Mesothelial cell of epicardium (in vitro differentiated cells): ENCODE data around the gene CAPZB. TPM values are rescaled to one million over a fixed set of nuclear protein-coding genes. Genes with fewer than 3 reads are reported as not detected.

Source experiments
- DNase-seq, 2 experiments: peaks; one replicate each; pipeline ENCODE4 v3.0.0; 2021; ENCODE audit warnings: low spot score in 2 of 2; ENCODE audit not compliant: unreplicated experiment in 2 of 2
- H3K27ac Mint-ChIP-seq: 2 replicates; pipeline ENCODE4 v1.8.0; 2021; ENCODE audit warnings: mixed read lengths
- H3K27me3 Mint-ChIP-seq: 2 replicates; pipeline ENCODE4 v1.8.0; 2021; ENCODE audit warnings: low read depth, mixed read lengths
- H3K36me3 Mint-ChIP-seq: 2 replicates; pipeline ENCODE4 v1.8.0; 2021; ENCODE audit warnings: mixed read lengths
- H3K4me1 Mint-ChIP-seq: 2 replicates; pipeline ENCODE4 v1.8.0; 2021; ENCODE audit warnings: mixed read lengths
- H3K4me3 Mint-ChIP-seq: 2 replicates; pipeline ENCODE4 v1.8.0; 2021; ENCODE audit warnings: mild to moderate bottlenecking, moderate library complexity, mixed read lengths
- H3K9me3 Mint-ChIP-seq: 2 replicates; pipeline ENCODE4 v1.8.0; 2021; ENCODE audit warnings: mixed read lengths
- CTCF ChIP-seq: fragments of 200-600 bp; sonication (generic); IDR thresholded peaks from one replicate; pipeline ENCODE4 v1.5.0; 2021; ENCODE audit warnings: antibody characterized with exemption; ENCODE audit not compliant: unreplicated experiment
- total RNA-seq: library from RNA; stranded (reverse); gene quantifications from 3 replicates; pipeline ENCODE4 v1.2.1, GENCODE V29; 2021

CAPZB gene
- total RNA-seq, 1 donor from 2014 or later: 192 TPM

DNA sequence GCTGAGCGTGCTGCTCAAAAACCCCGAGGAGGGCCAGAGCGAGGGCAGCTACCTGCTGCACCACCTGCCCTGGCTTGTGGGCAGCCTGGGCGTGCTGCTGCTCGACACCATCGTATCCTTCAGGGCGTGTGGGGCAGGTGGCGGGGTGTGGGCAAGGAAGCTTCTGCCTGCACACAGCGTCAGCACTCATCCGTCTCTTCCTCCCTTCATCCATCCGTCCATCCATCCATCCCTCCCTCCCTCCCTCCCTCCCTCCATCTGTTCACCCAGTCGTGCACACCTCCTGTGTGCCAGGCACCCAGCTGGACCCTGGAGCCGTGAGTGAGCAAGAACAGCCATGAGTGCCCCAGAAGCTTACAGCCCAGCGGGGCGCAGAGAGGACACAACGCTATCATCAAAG lies 158.0 kb downstream of the CAPZB start:
- Mint-ChIP-seq H3K4me3 (no peak overlapping the region), H3K4me1 (no peaks in the 10 kb centered on the region), H3K36me3 (peaks cover 14% of the 10 kb centered on the region), H3K27ac (no peak overlapping the region), H3K9me3 (no peaks in the 10 kb centered on the region), H3K27me3 (no peaks in the 10 kb centered on the region)
- DNase-seq: no peak
- TF ChIP-seq CTCF: no peak

DNA sequence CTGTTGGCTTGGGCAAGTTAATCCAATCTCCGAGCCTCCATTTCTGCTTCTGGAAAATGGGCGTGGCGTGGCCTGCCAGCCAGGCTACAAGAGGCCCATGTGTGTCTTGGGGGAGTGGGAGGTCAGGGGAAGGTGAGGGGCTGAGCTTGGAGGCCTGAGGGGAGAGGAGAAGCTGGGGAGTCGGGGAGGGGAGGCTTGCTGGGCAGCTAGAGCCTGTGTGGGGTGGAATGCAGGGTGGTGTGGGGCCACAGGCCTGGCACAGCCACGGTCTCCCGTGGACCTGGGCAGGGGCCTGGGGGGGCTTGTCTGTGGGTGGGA lies 158.6 kb downstream of the CAPZB start:
- DNase-seq: no peak
- no peaks in the 10 kb centered on the region for H3K4me1 Mint-ChIP-seq
- H3K36me3 Mint-ChIP-seq: peaks cover 14% of the 10 kb centered on the region
- H3K27ac Mint-ChIP-seq: no peak overlapping the region
- TF ChIP-seq CTCF: no peak
- H3K9me3 Mint-ChIP-seq: no peaks in the 10 kb centered on the region
- H3K4me3 Mint-ChIP-seq: no peak overlapping the region
- H3K27me3 Mint-ChIP-seq: no peaks in the 10 kb centered on the region

GRCh38 chr1:19325958-19326747 lies 159.2 kb downstream of the CAPZB start:
- Mint-ChIP-seq H3K4me1 (no peaks in the 10 kb centered on the region), H3K4me3 (no peak overlapping the region), H3K27ac (no peak overlapping the region), H3K36me3 (peaks cover 14% of the 10 kb centered on the region), H3K9me3 (no peaks in the 10 kb centered on the region), H3K27me3 (no peaks in the 10 kb centered on the region)
- no peak for TF ChIP-seq CTCF
- DNase-seq: no peak

DNA sequence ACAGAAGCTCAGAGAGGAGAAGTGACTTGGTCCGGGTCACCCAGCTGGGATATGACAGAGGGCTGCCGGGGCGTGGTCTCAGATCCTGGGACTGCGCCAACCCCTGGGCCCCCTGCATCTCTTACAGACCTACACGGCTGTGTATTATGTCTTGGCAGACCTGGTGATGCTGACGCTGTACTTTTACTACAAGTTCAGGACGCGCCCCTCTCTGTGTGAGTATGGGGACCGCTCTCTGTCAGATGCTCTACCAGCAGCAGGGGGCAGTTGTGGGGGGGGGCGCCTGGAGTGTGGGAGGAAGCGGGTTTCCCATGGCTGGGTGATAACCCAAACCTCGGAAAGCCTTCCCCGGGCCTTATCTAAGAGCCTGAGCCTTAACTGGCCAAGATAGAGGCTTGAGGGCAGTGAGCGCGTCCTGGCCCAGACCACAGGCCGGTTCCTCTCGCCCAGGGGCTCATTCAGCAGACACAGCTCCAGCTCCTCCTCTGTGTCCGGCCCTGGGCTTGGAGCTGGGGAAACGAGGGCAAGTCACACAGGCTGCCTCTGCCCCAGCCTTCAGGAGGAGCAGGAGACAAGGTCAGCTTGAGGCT lies 159.9 kb downstream of the CAPZB start:
- DNase-seq: no peak
- no peaks in the 10 kb centered on the region for H3K27me3 Mint-ChIP-seq
- TF ChIP-seq CTCF: no peak
- H3K4me3 Mint-ChIP-seq: no peak overlapping the region
- H3K4me1 Mint-ChIP-seq: no peaks in the 10 kb centered on the region
- no peaks in the 10 kb centered on the region for H3K9me3 Mint-ChIP-seq
- no peak overlapping the region for H3K27ac Mint-ChIP-seq
- H3K36me3 Mint-ChIP-seq: peaks cover 14% of the 10 kb centered on the region

- H3K27ac Mint-ChIP-seq: no peak overlapping the region
- H3K36me3 Mint-ChIP-seq: peaks cover 13% of the 10 kb centered on the region
- H3K4me1 Mint-ChIP-seq: no peaks in the 10 kb centered on the region
- no peak for DNase-seq
- TF ChIP-seq CTCF: no peak
- no peak overlapping the region for H3K4me3 Mint-ChIP-seq
- no peaks in the 10 kb centered on the region for H3K9me3 Mint-ChIP-seq
- no peaks in the 10 kb centered on the region for H3K27me3 Mint-ChIP-seq
These were observed 160.7 kb downstream of the CAPZB start for GRCh38 chr1:19324665-19324990.
